ENCODE results near the gene RPS18.

RPS18 gene

GRCh38 chr6:33296797-33297405 lies 25.0 kb downstream of the RPS18 start:
- ChIA-PET CTCF (interaction anchor here (1.6 to 2.1 kb wide), 2 partner anchors 18 to 19 kb away, joined by 6 to 8 read pairs; partner anchors contain the start of gene B3GALT4), POLR2A (interaction anchor here (1.3 to 3.3 kb wide), 2 partner anchors 20 to 21 kb away, joined by 6 to 17 read pairs; partner anchors contain the start of genes B3GALT4 and ZBTB22)
- DNase-seq (ENCODE audit: extremely low spot score), result no peak
- TF ChIP-seq, protein P1, sequence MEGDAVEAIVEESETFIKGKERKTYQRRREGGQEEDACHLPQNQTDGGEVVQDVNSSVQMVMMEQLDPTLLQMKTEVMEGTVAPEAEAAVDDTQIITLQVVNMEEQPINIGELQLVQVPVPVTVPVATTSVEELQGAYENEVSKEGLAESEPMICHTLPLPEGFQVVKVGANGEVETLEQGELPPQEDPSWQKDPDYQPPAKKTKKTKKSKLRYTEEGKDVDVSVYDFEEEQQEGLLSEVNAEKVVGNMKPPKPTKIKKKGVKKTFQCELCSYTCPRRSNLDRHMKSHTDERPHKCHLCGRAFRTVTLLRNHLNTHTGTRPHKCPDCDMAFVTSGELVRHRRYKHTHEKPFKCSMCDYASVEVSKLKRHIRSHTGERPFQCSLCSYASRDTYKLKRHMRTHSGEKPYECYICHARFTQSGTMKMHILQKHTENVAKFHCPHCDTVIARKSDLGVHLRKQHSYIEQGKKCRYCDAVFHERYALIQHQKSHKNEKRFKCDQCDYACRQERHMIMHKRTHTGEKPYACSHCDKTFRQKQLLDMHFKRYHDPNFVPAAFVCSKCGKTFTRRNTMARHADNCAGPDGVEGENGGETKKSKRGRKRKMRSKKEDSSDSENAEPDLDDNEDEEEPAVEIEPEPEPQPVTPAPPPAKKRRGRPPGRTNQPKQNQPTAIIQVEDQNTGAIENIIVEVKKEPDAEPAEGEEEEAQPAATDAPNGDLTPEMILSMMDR (IDR thresholded peaks at IDR 0.05; ENCODE audit: control extremely low read depth, extremely low read depth, low read depth, missing control alignments), result no peak

GRCh38 chr6:33297406-33297955 lies 25.6 kb downstream of the RPS18 start:
- peak; percentile 57 for DNase-seq (ENCODE audit: extremely low spot score)
- TF ChIP-seq, protein P1 (IDR thresholded peaks at IDR 0.05; ENCODE audit: control extremely low read depth, extremely low read depth, low read depth, missing control alignments), result no peak
- CTCF ChIA-PET, result interaction anchor here (1.6 to 2.1 kb wide), 2 partner anchors 18 to 20 kb away, joined by 6 to 8 read pairs; partner anchors contain the start of gene B3GALT4
- POLR2A ChIA-PET, result interaction anchor here (1.0 to 3.3 kb wide), 4 partner anchors 9 to 26 kb away, joined by 5 to 17 read pairs (median 10); partner anchors contain the start of genes B3GALT4, RPS18, VPS52 and WDR46

DNA sequence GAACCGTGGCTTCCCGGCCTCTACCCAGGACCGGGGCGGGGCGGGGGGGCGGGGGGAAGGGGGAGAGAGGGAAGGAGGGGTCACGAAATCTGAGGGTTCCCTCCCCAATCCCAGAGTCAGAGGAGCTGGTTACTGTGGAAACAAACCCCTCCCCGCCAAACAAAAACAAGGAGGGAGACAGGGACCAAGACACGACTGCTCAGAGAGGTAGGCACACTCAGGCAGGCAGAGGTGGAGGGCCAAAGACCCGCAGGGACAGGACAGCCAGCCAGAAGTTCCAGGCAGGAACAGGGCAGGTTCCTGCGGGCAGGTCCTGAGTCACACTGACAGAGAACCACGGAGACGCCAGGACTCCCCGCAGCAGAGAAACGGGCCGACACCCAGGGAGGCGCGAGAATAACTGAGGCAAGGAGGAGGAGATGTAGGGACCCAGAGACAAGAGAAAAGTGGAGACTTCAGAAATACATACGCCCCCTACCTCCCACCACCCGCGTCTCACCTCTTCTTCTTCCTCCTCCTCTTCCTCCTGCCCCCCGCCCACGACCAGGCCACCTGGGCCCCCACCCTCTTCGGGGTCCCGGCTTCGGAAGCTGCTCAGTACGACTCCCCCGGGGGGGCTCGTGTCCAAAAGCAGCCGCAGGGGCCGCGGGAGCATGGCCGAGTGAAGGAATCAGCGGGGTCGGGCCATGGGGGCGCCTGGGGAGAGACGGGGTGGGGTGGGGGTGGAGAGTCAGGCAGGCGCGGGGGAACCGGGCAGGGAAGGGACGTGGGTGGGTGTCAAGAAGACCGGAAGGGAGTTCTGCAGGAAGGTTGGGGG lies 26.3 kb downstream of the RPS18 start:
- ChIA-PET POLR2A (interaction anchor here (1.0 to 3.3 kb wide), 4 partner anchors 9 to 26 kb away, joined by 5 to 17 read pairs (median 10); partner anchors contain the start of genes B3GALT4, RPS18, VPS52 and WDR46), CTCF (interaction anchor here (0.8 to 2.1 kb wide), 7 partner anchors 10 to 27 kb away, joined by 3 to 15 read pairs (median 8); partner anchors contain the start of genes B3GALT4, RPS18, VPS52 and WDR46)
- peak; percentile 85 for DNase-seq (ENCODE audit: extremely low spot score)
- TF ChIP-seq, protein P1 (IDR thresholded peaks at IDR 0.05; ENCODE audit: control extremely low read depth, extremely low read depth, low read depth, missing control alignments), result no peak

DNA sequence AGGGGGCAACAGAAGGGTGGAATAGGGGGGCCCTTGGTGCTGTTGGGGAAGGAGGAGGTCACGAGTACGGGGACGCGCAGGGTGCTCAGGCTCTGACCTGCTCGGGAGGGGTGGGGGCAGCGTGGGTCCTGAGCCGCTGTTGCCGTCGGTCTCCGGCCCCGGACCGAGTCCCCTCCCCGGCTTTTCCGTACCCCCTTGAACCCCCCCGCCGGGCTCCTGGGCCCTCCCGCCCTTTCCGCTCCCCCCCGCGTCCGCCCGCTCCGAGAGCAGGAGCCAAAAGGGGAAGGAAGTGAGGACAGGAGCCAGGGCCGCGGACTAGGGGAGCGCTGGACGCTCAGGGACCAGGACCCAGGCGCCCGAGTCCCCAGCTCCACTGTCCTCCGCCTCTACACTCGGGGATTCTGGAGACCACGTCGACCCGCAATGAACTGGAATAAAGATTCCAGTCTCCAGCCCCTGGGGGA lies 26.9 kb downstream of the RPS18 start, which contains the start of gene RGL2:
RGL2 (minus strand) TSS at position 170 of the 464 bp plus-strand sequence. CDS start 332 bp downstream, outside the sequence.
- TF ChIP-seq, protein P1 (IDR thresholded peaks at IDR 0.05; ENCODE audit: control extremely low read depth, extremely low read depth, low read depth, missing control alignments), result no peak
- DNase-seq (ENCODE audit: extremely low spot score), result peak; percentile 67
- ChIA-PET CTCF (interaction anchor here (0.8 to 2.7 kb wide), 15 partner anchors 10 to 108 kb away, joined by 3 to 15 read pairs (median 4); partner anchors contain the start of genes B3GALT4, RPS18, VPS52 and WDR46), POLR2A (interaction anchor here (0.7 to 3.3 kb wide), 6 partner anchors 10 to 27 kb away, joined by 3 to 17 read pairs (median 6); partner anchors contain the start of genes B3GALT4, PFDN6, RPS18 and VPS52)

DNA sequence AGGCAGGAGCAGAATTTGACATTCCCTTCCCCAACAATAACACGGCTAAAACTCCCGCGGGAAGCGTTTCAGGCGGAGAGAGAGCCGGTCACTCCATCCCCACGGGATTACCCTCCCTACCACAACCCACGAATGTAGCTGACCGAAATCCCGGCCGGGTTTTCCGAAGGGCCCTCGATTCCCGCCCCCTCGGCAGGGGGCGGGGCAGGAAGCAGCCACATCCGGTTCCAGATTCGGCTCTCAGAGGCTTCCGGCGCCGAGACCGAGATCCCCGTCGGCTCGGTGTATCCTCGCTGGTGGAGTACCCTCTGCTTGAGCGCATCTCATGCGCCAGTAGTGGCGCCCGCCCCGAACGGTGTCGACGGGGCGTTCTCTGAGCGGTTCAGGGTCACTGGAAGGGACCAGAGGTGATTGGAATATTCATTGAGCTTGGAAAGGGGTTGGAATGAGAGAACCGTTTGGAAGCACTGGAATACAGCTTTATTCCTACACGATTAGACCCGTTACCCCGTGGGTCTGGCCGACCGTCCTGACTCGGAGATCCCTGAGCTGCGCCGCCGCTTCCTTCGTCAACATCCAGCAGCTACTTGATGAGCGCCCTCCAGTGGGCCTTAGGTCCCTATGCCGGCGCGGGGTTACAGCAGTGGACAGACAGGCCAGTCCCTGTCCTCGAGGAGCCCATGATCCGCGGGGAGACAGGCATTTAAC lies 27.5 kb downstream of the RPS18 start:
- CTCF ChIA-PET, result interaction anchor here (0.8 to 2.7 kb wide), 17 partner anchors 9 to 108 kb away, joined by 3 to 15 read pairs (median 4); partner anchors contain the start of genes B3GALT4, RPS18, VPS52 and WDR46
- POLR2A ChIA-PET, result interaction anchor here (0.7 to 3.3 kb wide), 7 partner anchors 10 to 27 kb away, joined by 3 to 17 read pairs (median 6); partner anchors contain the start of genes B3GALT4, PFDN6, RPS18 and VPS52
- peak; percentile 92 for DNase-seq (ENCODE audit: extremely low spot score)
- TF ChIP-seq, protein P1 (IDR thresholded peaks at IDR 0.05; ENCODE audit: control extremely low read depth, extremely low read depth, low read depth, missing control alignments), result peak; percentile 76

All from GM10248 (cell line).